Parathyroid adenoma (tissue), 2 donors: ENCODE results near the gene VEPH1.

ENCODE experiments used
- H2AFZ ChIP-seq: fragments of 300-600 bp; sonication (generic); one replicate; pipeline ENCODE4 v1.7.0; 2017; ENCODE audit warnings: antibody characterized with exemption, mild to moderate bottlenecking
- H3K27ac ChIP-seq: fragments of 300-600 bp; sonication (generic); one replicate; pipeline ENCODE4 v1.7.0; 2017
- H3K27me3 ChIP-seq: fragments of 300-600 bp; sonication (generic); one replicate; pipeline ENCODE4 v1.7.0; 2017; ENCODE audit warnings: low read length; ENCODE audit not compliant: control insufficient read depth, insufficient read depth
- H3K36me3 ChIP-seq: fragments of 300-600 bp; sonication (generic); one replicate; pipeline ENCODE4 v1.7.0; 2017; ENCODE audit warnings: low read length; ENCODE audit not compliant: control insufficient read depth, insufficient read depth
- H3K4me1 ChIP-seq: fragments of 300-600 bp; sonication (generic); one replicate; pipeline ENCODE4 v1.7.0; 2017; ENCODE audit warnings: control low read depth
- H3K4me2 ChIP-seq: fragments of 300-600 bp; sonication (generic); one replicate; pipeline ENCODE4 v1.7.0; 2017; ENCODE audit warnings: low read length
- H3K4me3 ChIP-seq: fragments of 300-600 bp; sonication (generic); one replicate; pipeline ENCODE4 v1.7.0; 2017; ENCODE audit warnings: low read depth, low read length
- H3K79me2 ChIP-seq: fragments of 300-600 bp; sonication (generic); one replicate; pipeline ENCODE4 v1.7.0; 2017; ENCODE audit warnings: control low read depth
- H3K9ac ChIP-seq: fragments of 300-600 bp; sonication (generic); one replicate; pipeline ENCODE4 v1.7.0; 2017; ENCODE audit warnings: mild to moderate bottlenecking
- H3K9me3 ChIP-seq: fragments of 300-600 bp; sonication (generic); one replicate; pipeline ENCODE4 v1.7.0; 2017; ENCODE audit warnings: low read length; ENCODE audit not compliant: control insufficient read depth
- CTCF ChIP-seq: fragments of 300-600 bp; sonication (generic); IDR thresholded peaks from one replicate; pipeline ENCODE4 v1.7.0; 2017; ENCODE audit warnings: antibody characterized with exemption, mild to moderate bottlenecking
- donor health status: primary hyperparathyroidism.

The VEPH1 gene

GRCh38 chr3:157469561-157470294 lies 33.5 kb downstream of the VEPH1 start:
- Histone ChIP-seq H2AFZ (no peak overlapping the region), H3K9ac (no peak overlapping the region), H3K4me2 (no peak overlapping the region), H3K27ac (no peak overlapping the region), H3K4me3 (no peak overlapping the region), H3K27me3 (no peaks in the 10 kb centered on the region), H3K79me2 (no peaks in the 10 kb centered on the region), H3K36me3 (no peaks in the 10 kb centered on the region), H3K9me3 (no peaks in the 10 kb centered on the region), H3K4me1 (no peaks in the 10 kb centered on the region)
- no peak for TF ChIP-seq CTCF

- TF ChIP-seq CTCF, result no peak
- Histone ChIP-seq H2AFZ (no peak overlapping the region), H3K79me2 (no peaks in the 10 kb centered on the region), H3K9ac (no peak overlapping the region), H3K36me3 (no peaks in the 10 kb centered on the region), H3K4me2 (no peak overlapping the region), H3K9me3 (no peaks in the 10 kb centered on the region), H3K4me1 (no peaks in the 10 kb centered on the region), H3K27me3 (no peaks in the 10 kb centered on the region), H3K27ac (no peak overlapping the region), H3K4me3 (no peak overlapping the region)
These were observed 36.0 kb downstream of the VEPH1 start for GRCh38 chr3:157467200-157467599.

GRCh38 chr3:157465741-157466140 lies 37.5 kb downstream of the VEPH1 start:
- Histone ChIP-seq H3K36me3 (no peaks in the 10 kb centered on the region), H3K27me3 (no peaks in the 10 kb centered on the region), H3K4me3 (no peak overlapping the region), H3K79me2 (no peaks in the 10 kb centered on the region), H3K4me2 (no peak overlapping the region), H3K9ac (no peak overlapping the region), H3K9me3 (no peaks in the 10 kb centered on the region), H3K27ac (no peak overlapping the region), H2AFZ (no peak overlapping the region), H3K4me1 (no peaks in the 10 kb centered on the region)
- no peak for TF ChIP-seq CTCF

- no peak for TF ChIP-seq CTCF
- H3K4me2 ChIP-seq, result no peak overlapping the region
- no peak overlapping the region for H2AFZ ChIP-seq
- no peaks in the 10 kb centered on the region for H3K9me3 ChIP-seq
- H3K79me2 ChIP-seq, result no peaks in the 10 kb centered on the region
- H3K27ac ChIP-seq, result no peak overlapping the region
- no peaks in the 10 kb centered on the region for H3K27me3 ChIP-seq
- no peaks in the 10 kb centered on the region for H3K4me1 ChIP-seq
- H3K9ac ChIP-seq, result no peak overlapping the region
- no peak overlapping the region for H3K4me3 ChIP-seq
- H3K36me3 ChIP-seq, result no peaks in the 10 kb centered on the region
These were observed 38.9 kb downstream of the VEPH1 start for GRCh38 chr3:157464321-157464720.

- Histone ChIP-seq H3K36me3 (no peaks in the 10 kb centered on the region), H3K9me3 (no peaks in the 10 kb centered on the region), H3K9ac (no peak overlapping the region), H3K4me2 (no peak overlapping the region), H3K27ac (no peak overlapping the region), H3K27me3 (no peaks in the 10 kb centered on the region), H3K79me2 (no peaks in the 10 kb centered on the region), H3K4me1 (no peaks in the 10 kb centered on the region), H2AFZ (no peak overlapping the region), H3K4me3 (no peak overlapping the region)
- TF ChIP-seq CTCF, result no peak
These were observed 39.4 kb downstream of the VEPH1 start for GRCh38 chr3:157463816-157464215.
